ENCODE measurements around the gene PDZRN3. TPM values are rescaled to one million over a fixed set of nuclear protein-coding genes. Genes with fewer than 3 reads are reported as not detected.
"Not testable (repeated sequence)": the region's sequence is repeated elsewhere in the genome, so short reads cannot be mapped to it uniquely, and the experiment has no call there.

Gene PDZRN3
- polyA plus RNA-seq, 3 donors: 38.0 to 46.5 (median 41.4) TPM

GRCh38 chr3:73481888-73482287, 142.9 kb downstream of the PDZRN3 start:
- DNase-seq (ENCODE audit: extremely low read depth in 1 of 11, low read depth in 9 of 11, low spot score in 4 of 11): no peak

GRCh38 chr3:73480187-73480672, 144.5 kb downstream of the PDZRN3 start:
- DNase-seq (ENCODE audit: extremely low read depth in 1 of 11, low read depth in 9 of 11, low spot score in 4 of 11): no peak

- DNase-seq (ENCODE audit: extremely low read depth in 1 of 11, low read depth in 9 of 11, low spot score in 4 of 11): no peak
Observed at GRCh38 chr3:73479325-73479724, 145.4 kb downstream of the PDZRN3 start.

GRCh38 chr3:73478858-73479257, 145.9 kb downstream of the PDZRN3 start:
- no peak for DNase-seq (ENCODE audit: extremely low read depth in 1 of 11, low read depth in 9 of 11, low spot score in 4 of 11)

GRCh38 chr3:73475717-73476116, 149.0 kb downstream of the PDZRN3 start:
- no peak for DNase-seq (ENCODE audit: extremely low read depth in 1 of 11, low read depth in 9 of 11, low spot score in 4 of 11)

GRCh38 chr3:73475175-73475574, 149.6 kb downstream of the PDZRN3 start:
- no peak for DNase-seq (ENCODE audit: extremely low read depth in 1 of 11, low read depth in 9 of 11, low spot score in 4 of 11)

- DNase-seq (ENCODE audit: extremely low read depth in 1 of 11, low read depth in 9 of 11, low spot score in 4 of 11): no peak
Observed at GRCh38 chr3:73474619-73475018, 150.1 kb downstream of the PDZRN3 start.

GRCh38 chr3:73473898-73474416, 150.8 kb downstream of the PDZRN3 start:
- DNase-seq (ENCODE audit: extremely low read depth in 1 of 11, low read depth in 9 of 11, low spot score in 4 of 11): no peak

GRCh38 chr3:73473181-73473897, 151.4 kb downstream of the PDZRN3 start:
- no peak for DNase-seq (ENCODE audit: extremely low read depth in 1 of 11, low read depth in 9 of 11, low spot score in 4 of 11)

- DNase-seq (ENCODE audit: extremely low read depth in 1 of 11, low read depth in 9 of 11, low spot score in 4 of 11): no peak
Observed at GRCh38 chr3:73471986-73472787, 152.6 kb downstream of the PDZRN3 start.

GRCh38 chr3:73470860-73471259, 153.9 kb downstream of the PDZRN3 start:
- no peak for DNase-seq (ENCODE audit: extremely low read depth in 1 of 11, low read depth in 9 of 11, low spot score in 4 of 11)

GRCh38 chr3:73469331-73469730, 155.4 kb downstream of the PDZRN3 start:
- DNase-seq (ENCODE audit: extremely low read depth in 1 of 11, low read depth in 9 of 11, low spot score in 4 of 11): no peak

GRCh38 chr3:73467211-73467610, 157.5 kb downstream of the PDZRN3 start:
- DNase-seq (ENCODE audit: extremely low read depth in 1 of 11, low read depth in 9 of 11, low spot score in 4 of 11): no peak

- DNase-seq (ENCODE audit: extremely low read depth in 1 of 11, low read depth in 9 of 11, low spot score in 4 of 11): no peak
Observed at GRCh38 chr3:73465926-73466325, 158.8 kb downstream of the PDZRN3 start.

- DNase-seq (ENCODE audit: extremely low read depth in 1 of 11, low read depth in 9 of 11, low spot score in 4 of 11): not testable (repeated sequence)
Observed at GRCh38 chr3:73464126-73464525, 160.6 kb downstream of the PDZRN3 start.

GRCh38 chr3:73461547-73461946, 163.2 kb downstream of the PDZRN3 start:
- peak in 10 of 11 donors; percentile 45 to 79 (median 60) for DNase-seq (ENCODE audit: extremely low read depth in 1 of 11, low read depth in 9 of 11, low spot score in 4 of 11)

GRCh38 chr3:73459711-73460110, 165.0 kb downstream of the PDZRN3 start:
- DNase-seq (ENCODE audit: extremely low read depth in 1 of 11, low read depth in 9 of 11, low spot score in 4 of 11): no peak

- DNase-seq (ENCODE audit: extremely low read depth in 1 of 11, low read depth in 9 of 11, low spot score in 4 of 11): peak in 1 of 11 donors; percentile 57
Observed at GRCh38 chr3:73453666-73454065, 171.1 kb downstream of the PDZRN3 start.

GRCh38 chr3:73452729-73453128, 172.0 kb downstream of the PDZRN3 start:
- no peak for DNase-seq (ENCODE audit: extremely low read depth in 1 of 11, low read depth in 9 of 11, low spot score in 4 of 11)

GRCh38 chr3:73451301-73451944, 173.3 kb downstream of the PDZRN3 start:
- DNase-seq (ENCODE audit: extremely low read depth in 1 of 11, low read depth in 9 of 11, low spot score in 4 of 11): no peak
